ENCODE measurements around the gene MACIR.

DNA sequence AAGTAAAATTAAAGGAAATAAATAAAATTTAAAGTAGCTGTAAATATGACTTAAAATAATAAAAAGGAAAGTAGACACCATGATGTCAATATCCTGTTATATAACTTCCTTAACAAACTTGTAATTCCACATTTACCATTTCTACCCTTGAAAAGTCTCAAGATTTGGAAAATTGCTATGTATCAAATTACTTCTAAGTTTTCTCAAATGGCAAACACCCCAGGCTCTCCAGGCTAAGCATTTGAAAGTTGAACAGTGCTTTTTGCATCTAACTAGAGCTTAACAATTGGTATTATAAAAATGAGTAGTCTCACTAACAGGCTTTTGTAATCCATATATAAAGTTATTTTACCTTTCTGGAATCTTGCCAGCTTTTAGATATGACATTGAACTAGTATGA is 41.5 kb upstream of the MACIR start:
- TF ChIP-seq RORB (CRISPR knock-in tag; IDR thresholded peaks at IDR 0.05) (no peak), ETV6 (CRISPR knock-in tag; IDR thresholded peaks at IDR 0.05) (no peak), NFATC4 (CRISPR knock-in tag; IDR thresholded peaks at IDR 0.05) (no peak), SOX15 (CRISPR knock-in tag; IDR thresholded peaks at IDR 0.05) (no peak), CREM (CRISPR knock-in tag; IDR thresholded peaks at IDR 0.05) (no peak), ZBTB21 (CRISPR knock-in tag; IDR thresholded peaks at IDR 0.05; ENCODE audit: borderline replicate concordance) (no peak)
- TF ChIP-seq, protein P1, sequence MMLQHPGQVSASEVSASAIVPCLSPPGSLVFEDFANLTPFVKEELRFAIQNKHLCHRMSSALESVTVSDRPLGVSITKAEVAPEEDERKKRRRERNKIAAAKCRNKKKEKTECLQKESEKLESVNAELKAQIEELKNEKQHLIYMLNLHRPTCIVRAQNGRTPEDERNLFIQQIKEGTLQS (CRISPR knock-in tag; conservative IDR thresholded peaks at IDR 0.05) = no peak
- TF ChIP-seq, protein P2, sequence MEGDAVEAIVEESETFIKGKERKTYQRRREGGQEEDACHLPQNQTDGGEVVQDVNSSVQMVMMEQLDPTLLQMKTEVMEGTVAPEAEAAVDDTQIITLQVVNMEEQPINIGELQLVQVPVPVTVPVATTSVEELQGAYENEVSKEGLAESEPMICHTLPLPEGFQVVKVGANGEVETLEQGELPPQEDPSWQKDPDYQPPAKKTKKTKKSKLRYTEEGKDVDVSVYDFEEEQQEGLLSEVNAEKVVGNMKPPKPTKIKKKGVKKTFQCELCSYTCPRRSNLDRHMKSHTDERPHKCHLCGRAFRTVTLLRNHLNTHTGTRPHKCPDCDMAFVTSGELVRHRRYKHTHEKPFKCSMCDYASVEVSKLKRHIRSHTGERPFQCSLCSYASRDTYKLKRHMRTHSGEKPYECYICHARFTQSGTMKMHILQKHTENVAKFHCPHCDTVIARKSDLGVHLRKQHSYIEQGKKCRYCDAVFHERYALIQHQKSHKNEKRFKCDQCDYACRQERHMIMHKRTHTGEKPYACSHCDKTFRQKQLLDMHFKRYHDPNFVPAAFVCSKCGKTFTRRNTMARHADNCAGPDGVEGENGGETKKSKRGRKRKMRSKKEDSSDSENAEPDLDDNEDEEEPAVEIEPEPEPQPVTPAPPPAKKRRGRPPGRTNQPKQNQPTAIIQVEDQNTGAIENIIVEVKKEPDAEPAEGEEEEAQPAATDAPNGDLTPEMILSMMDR (IDR thresholded peaks at IDR 0.05) = no peak
- TF ChIP-seq, protein P3, sequence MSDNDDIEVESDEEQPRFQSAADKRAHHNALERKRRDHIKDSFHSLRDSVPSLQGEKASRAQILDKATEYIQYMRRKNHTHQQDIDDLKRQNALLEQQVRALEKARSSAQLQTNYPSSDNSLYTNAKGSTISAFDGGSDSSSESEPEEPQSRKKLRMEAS (CRISPR knock-in tag; IDR thresholded peaks at IDR 0.05) = no peak
- TF ChIP-seq, protein P4, sequence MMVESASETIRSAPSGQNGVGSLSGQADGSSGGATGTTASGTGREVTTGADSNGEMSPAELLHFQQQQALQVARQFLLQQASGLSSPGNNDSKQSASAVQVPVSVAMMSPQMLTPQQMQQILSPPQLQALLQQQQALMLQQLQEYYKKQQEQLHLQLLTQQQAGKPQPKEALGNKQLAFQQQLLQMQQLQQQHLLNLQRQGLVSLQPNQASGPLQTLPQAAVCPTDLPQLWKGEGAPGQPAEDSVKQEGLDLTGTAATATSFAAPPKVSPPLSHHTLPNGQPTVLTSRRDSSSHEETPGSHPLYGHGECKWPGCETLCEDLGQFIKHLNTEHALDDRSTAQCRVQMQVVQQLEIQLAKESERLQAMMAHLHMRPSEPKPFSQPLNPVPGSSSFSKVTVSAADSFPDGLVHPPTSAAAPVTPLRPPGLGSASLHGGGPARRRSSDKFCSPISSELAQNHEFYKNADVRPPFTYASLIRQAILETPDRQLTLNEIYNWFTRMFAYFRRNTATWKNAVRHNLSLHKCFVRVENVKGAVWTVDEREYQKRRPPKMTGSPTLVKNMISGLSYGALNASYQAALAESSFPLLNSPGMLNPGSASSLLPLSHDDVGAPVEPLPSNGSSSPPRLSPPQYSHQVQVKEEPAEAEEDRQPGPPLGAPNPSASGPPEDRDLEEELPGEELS (CRISPR knock-in tag; IDR thresholded peaks at IDR 0.05) = no peak
- TF ChIP-seq, protein P5, sequence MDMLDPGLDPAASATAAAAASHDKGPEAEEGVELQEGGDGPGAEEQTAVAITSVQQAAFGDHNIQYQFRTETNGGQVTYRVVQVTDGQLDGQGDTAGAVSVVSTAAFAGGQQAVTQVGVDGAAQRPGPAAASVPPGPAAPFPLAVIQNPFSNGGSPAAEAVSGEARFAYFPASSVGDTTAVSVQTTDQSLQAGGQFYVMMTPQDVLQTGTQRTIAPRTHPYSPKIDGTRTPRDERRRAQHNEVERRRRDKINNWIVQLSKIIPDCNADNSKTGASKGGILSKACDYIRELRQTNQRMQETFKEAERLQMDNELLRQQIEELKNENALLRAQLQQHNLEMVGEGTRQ (CRISPR knock-in tag; IDR thresholded peaks at IDR 0.05) = no peak
- TF ChIP-seq, protein P6, sequence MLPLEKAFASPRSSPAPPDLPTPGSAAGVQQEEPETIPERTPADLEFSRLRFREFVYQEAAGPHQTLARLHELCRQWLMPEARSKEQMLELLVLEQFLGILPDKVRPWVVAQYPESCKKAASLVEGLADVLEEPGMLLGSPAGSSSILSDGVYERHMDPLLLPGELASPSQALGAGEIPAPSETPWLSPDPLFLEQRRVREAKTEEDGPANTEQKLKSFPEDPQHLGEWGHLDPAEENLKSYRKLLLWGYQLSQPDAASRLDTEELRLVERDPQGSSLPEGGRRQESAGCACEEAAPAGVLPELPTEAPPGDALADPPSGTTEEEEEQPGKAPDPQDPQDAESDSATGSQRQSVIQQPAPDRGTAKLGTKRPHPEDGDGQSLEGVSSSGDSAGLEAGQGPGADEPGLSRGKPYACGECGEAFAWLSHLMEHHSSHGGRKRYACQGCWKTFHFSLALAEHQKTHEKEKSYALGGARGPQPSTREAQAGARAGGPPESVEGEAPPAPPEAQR (CRISPR knock-in tag; IDR thresholded peaks at IDR 0.05) = no peak
